Body of pancreas (tissue), 4 donors: Measurements from ENCODE around the gene IYD. TPM values are rescaled to one million over a fixed set of nuclear protein-coding genes. Genes with fewer than 3 reads are reported as not detected.
"Not testable (repeated sequence)": the region's sequence is repeated elsewhere in the genome, so short reads cannot be mapped to it uniquely, and the experiment has no call there.

Source experiments
- ATAC-seq: fragments of 150-250 bp; one replicate; pipeline ENCODE4 v1.9.1; 2016
- DNase-seq, 4 donors: peaks; one replicate each; pipeline ENCODE4 v3.0.0-alpha.2; 2019
- H3K27ac ChIP-seq, 4 donors: fragments of 200-600 bp; sonication (generic); 1 replicate in 3 of 4; 2 replicates in 1 of 4; pipeline versions ENCODE4 v1.5.1 to v1.6.1; 2016 to 2019; ENCODE audit warnings: mild to moderate bottlenecking in 1 of 4, mixed read lengths in 1 of 4, moderate library complexity in 1 of 4
- H3K27me3 ChIP-seq, 2 donors: fragments of 200-600 bp; sonication (generic); one replicate each; pipeline ENCODE4 v1.6.0; 2016; ENCODE audit warnings: mild to moderate bottlenecking in 1 of 2
- H3K36me3 ChIP-seq, 2 donors: fragments of 200-600 bp; sonication (generic); replicated peaks in 1 of 2; 2 replicates each; pipeline ENCODE4 v1.5.1; 2016; ENCODE audit warnings: low read depth in 2 of 2; ENCODE audit not compliant: insufficient read depth in 1 of 2
- H3K4me1 ChIP-seq: fragments of 200-600 bp; sonication (generic); one replicate; pipeline ENCODE4 v1.6.0; 2016
- H3K4me3 ChIP-seq, 2 donors: fragments of 200-600 bp; sonication (generic); 1 replicate in 1 of 2; 2 replicates in 1 of 2; pipeline ENCODE4 v1.5.1; 2016 to 2019
- H3K9me3 ChIP-seq, 3 donors: fragments of 200-600 bp; sonication (generic); 1 replicate in 2 of 3; 2 replicates in 1 of 3; pipeline ENCODE4 v1.5.1; 2016
- CTCF ChIP-seq, 7 experiments: fragments of 450-650 bp in 4 of 7; fragments of 200-600 bp in 3 of 7; sonication (generic) in 3 of 7; IDR thresholded peaks; one replicate each; pipeline ENCODE4 v1.5.1; 2016 to 2019; ENCODE audit warnings: antibody characterized with exemption in 7 of 7
- POLR2A ChIP-seq, 3 donors: fragments of 450-650 bp; IDR thresholded peaks; one replicate each; pipeline ENCODE4 v1.6.1; 2016; ENCODE audit warnings: antibody characterized with exemption in 3 of 3, mild to moderate bottlenecking in 2 of 3
- WGBS, 2 donors: methylation state at CpG; one replicate each; pipeline ENCODE4 v1.1.5; 2017; 5-methylcytosine and 5-hydroxymethylcytosine counted together
- intact Hi-C: fragments of 100-400 bp; cut with DNase I; formaldehyde crosslinking; loops from one replicate; pipeline ENCODE4 v1.15.1; 2023
- total RNA-seq, 2 donors: library from RNA; depleted of rRNA; stranded (reverse); fragments of >200 nt; gene quantifications; one replicate each; pipeline ENCODE4 v1.1.0, GENCODE V29; 2016

IYD gene
- total RNA-seq, 2 donors from 2014 or later, result under 0.01 to 1.3 TPM

GRCh38 chr6:150373260-150373701 is 4.5 kb downstream of the IYD start:
- DNase-seq (no peak), ATAC-seq (no peak)
- no peaks in the 10 kb centered on the region for H3K27me3 ChIP-seq
- no peaks in the 10 kb centered on the region for H3K4me1 ChIP-seq
- H3K4me3 ChIP-seq, result no peak overlapping the region
- no peaks in the 10 kb centered on the region for H3K9me3 ChIP-seq
- no peak overlapping the region for H3K27ac ChIP-seq
- no peak for TF ChIP-seq CTCF (IDR thresholded peaks at IDR 0.05)
- no peak for TF ChIP-seq POLR2A (IDR thresholded peaks at IDR 0.05)
- 49 to 56% methylated on average over 2 of the region's 2 CpGs for WGBS, 2 donors
- no peaks in the 10 kb centered on the region for H3K36me3 ChIP-seq
- intact Hi-C loops, result no loop called here

- H3K27ac ChIP-seq, H3K36me3 ChIP-seq, DNase-seq, H3K9me3 ChIP-seq, H3K4me1 ChIP-seq, ATAC-seq, H3K27me3 ChIP-seq, intact Hi-C loops, H3K4me3 ChIP-seq: not testable (repeated sequence)
- WGBS, 2 donors, result 55 to 73% methylated on average over 4 to 5 of the region's 5 CpGs
These were observed 5.5 kb downstream of the IYD start for GRCh38 chr6:150374346-150374745.

- H3K9me3 ChIP-seq, result no peaks in the 10 kb centered on the region
- no peaks in the 10 kb centered on the region for H3K27me3 ChIP-seq
- TF ChIP-seq CTCF (IDR thresholded peaks at IDR 0.05), result no peak
- TF ChIP-seq POLR2A (IDR thresholded peaks at IDR 0.05), result no peak
- H3K36me3 ChIP-seq, result no peaks in the 10 kb centered on the region
- DNase-seq, result peak; percentile 19 to 48 (median 27)
- intact Hi-C loops, result no loop called here
- no peak overlapping the region for H3K27ac ChIP-seq
- 35 to 40% methylated on average over 3 to 4 of the region's 4 CpGs for WGBS, 2 donors
- no peaks in the 10 kb centered on the region for H3K4me1 ChIP-seq
- H3K4me3 ChIP-seq, result no peak overlapping the region
- ATAC-seq, result peak; percentile 60
These were observed 8.5 kb downstream of the IYD start for GRCh38 chr6:150377211-150377781.

- intact Hi-C loops, result no loop called here
- Histone ChIP-seq H3K27ac (no peak overlapping the region), H3K4me1 (no peaks in the 10 kb centered on the region), H3K27me3 (no peaks in the 10 kb centered on the region), H3K4me3 (no peak overlapping the region), H3K36me3 (no peaks in the 10 kb centered on the region), H3K9me3 (no peaks in the 10 kb centered on the region)
- WGBS, 2 donors, result 77 to 91% methylated on average over 1 of the region's 1 CpG
- ATAC-seq (no peak), DNase-seq (no peak)
- TF ChIP-seq CTCF (IDR thresholded peaks at IDR 0.05), result no peak
- no peak for TF ChIP-seq POLR2A (IDR thresholded peaks at IDR 0.05)
These were observed 11.4 kb downstream of the IYD start for GRCh38 chr6:150380256-150380655.

- TF ChIP-seq CTCF (IDR thresholded peaks at IDR 0.05), result no peak
- TF ChIP-seq POLR2A (IDR thresholded peaks at IDR 0.05), result no peak
- Histone ChIP-seq H3K4me3 (no peak overlapping the region), H3K27ac (no peak overlapping the region), H3K36me3 (no peaks in the 10 kb centered on the region), H3K27me3 (no peaks in the 10 kb centered on the region), H3K9me3 (no peaks in the 10 kb centered on the region), H3K4me1 (no peaks in the 10 kb centered on the region)
- intact Hi-C loops, result no loop called here
- 66 to 83% methylated on average over 4 of the region's 4 CpGs for WGBS, 2 donors
- DNase-seq, result no peak
- no peak for ATAC-seq
These were observed 13.4 kb downstream of the IYD start for GRCh38 chr6:150382171-150382570.
